Measurements from ENCODE around the gene SDK1.

- TF ChIP-seq CTCF (conservative IDR thresholded peaks at IDR 0.05; ENCODE audit: low read length) (peak; percentile 61), EZH2phosphoT487 (IDR thresholded peaks at IDR 0.05; ENCODE audit: borderline replicate concordance, low read depth, low read length) (no peak)
Observed at GRCh38 chr7:4103352-4104091, 802.5 kb downstream of the SDK1 start.

Measured in OCI-LY7 (cell line).